ENCODE measurements around the gene SLC26A6. TPM values are rescaled to one million over a fixed set of nuclear protein-coding genes. Genes with fewer than 3 reads are reported as not detected.

SLC26A6 gene
- total RNA-seq, 1 experiment from 2014 or later, result 58.9 TPM

DNA sequence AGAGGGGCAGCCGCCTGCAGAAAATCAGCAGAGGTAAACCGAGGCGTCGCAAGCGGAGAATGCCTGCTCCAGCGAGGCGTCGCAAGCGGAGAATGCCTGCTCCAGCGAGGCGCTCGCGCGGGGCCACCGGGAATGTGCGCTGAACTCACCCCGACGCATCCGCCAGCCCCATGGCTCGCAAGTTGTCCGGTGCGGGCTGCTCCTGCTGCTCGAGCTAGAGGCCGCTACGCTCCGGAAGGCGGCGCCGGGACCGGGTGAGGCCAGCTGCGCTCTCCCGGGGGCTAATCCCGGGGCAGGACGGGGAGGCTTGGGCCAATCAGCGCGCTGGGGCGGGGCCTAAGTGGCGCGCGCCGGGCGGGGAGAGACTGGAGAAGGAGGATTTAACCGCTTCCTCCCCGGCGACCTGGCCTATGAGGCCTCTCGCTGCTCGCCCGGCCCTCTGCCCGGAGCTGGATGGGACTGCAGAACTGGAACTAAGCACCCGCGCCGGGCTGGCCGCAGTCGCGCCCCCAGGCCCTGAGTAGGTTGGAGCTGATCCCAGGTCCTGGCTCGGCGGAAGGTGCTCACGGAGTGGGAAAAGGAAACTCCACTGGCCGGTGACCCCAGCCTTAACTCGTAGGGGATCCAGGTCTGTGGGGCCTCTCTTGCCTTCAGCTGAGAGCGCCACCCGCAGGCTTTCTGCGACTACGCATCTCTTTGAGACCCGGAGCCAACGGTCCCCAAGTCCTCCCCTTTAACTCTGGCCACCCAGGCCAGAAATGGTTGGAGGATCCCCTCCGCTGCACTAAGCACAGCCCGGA is at the start of gene SLC26A6 (continued):
- TF ChIP-seq EMX1 (CRISPR knock-in tag; IDR thresholded peaks at IDR 0.05), result no peak
- TF ChIP-seq NR3C1 (CRISPR knock-in tag; conservative IDR thresholded peaks at IDR 0.05; ENCODE audit: low read depth), result no peak; the same call in 1 of the 2 replicates
- TF ChIP-seq SOX15 (CRISPR knock-in tag; IDR thresholded peaks at IDR 0.05), result no peak
- no peak for TF ChIP-seq HMGA2 (CRISPR knock-in tag; IDR thresholded peaks at IDR 0.05)
- no peak for TF ChIP-seq RORB (CRISPR knock-in tag; IDR thresholded peaks at IDR 0.05)
- TF ChIP-seq, protein P1, sequence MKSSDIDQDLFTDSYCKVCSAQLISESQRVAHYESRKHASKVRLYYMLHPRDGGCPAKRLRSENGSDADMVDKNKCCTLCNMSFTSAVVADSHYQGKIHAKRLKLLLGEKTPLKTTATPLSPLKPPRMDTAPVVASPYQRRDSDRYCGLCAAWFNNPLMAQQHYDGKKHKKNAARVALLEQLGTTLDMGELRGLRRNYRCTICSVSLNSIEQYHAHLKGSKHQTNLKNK (CRISPR knock-in tag; IDR thresholded peaks at IDR 0.05), result no peak
- TF ChIP-seq, protein P2, sequence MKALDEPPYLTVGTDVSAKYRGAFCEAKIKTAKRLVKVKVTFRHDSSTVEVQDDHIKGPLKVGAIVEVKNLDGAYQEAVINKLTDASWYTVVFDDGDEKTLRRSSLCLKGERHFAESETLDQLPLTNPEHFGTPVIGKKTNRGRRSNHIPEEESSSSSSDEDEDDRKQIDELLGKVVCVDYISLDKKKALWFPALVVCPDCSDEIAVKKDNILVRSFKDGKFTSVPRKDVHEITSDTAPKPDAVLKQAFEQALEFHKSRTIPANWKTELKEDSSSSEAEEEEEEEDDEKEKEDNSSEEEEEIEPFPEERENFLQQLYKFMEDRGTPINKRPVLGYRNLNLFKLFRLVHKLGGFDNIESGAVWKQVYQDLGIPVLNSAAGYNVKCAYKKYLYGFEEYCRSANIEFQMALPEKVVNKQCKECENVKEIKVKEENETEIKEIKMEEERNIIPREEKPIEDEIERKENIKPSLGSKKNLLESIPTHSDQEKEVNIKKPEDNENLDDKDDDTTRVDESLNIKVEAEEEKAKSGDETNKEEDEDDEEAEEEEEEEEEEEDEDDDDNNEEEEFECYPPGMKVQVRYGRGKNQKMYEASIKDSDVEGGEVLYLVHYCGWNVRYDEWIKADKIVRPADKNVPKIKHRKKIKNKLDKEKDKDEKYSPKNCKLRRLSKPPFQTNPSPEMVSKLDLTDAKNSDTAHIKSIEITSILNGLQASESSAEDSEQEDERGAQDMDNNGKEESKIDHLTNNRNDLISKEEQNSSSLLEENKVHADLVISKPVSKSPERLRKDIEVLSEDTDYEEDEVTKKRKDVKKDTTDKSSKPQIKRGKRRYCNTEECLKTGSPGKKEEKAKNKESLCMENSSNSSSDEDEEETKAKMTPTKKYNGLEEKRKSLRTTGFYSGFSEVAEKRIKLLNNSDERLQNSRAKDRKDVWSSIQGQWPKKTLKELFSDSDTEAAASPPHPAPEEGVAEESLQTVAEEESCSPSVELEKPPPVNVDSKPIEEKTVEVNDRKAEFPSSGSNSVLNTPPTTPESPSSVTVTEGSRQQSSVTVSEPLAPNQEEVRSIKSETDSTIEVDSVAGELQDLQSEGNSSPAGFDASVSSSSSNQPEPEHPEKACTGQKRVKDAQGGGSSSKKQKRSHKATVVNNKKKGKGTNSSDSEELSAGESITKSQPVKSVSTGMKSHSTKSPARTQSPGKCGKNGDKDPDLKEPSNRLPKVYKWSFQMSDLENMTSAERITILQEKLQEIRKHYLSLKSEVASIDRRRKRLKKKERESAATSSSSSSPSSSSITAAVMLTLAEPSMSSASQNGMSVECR (CRISPR knock-in tag; IDR thresholded peaks at IDR 0.05; ENCODE audit: borderline replicate concordance), result no peak
- TF ChIP-seq, protein P3, sequence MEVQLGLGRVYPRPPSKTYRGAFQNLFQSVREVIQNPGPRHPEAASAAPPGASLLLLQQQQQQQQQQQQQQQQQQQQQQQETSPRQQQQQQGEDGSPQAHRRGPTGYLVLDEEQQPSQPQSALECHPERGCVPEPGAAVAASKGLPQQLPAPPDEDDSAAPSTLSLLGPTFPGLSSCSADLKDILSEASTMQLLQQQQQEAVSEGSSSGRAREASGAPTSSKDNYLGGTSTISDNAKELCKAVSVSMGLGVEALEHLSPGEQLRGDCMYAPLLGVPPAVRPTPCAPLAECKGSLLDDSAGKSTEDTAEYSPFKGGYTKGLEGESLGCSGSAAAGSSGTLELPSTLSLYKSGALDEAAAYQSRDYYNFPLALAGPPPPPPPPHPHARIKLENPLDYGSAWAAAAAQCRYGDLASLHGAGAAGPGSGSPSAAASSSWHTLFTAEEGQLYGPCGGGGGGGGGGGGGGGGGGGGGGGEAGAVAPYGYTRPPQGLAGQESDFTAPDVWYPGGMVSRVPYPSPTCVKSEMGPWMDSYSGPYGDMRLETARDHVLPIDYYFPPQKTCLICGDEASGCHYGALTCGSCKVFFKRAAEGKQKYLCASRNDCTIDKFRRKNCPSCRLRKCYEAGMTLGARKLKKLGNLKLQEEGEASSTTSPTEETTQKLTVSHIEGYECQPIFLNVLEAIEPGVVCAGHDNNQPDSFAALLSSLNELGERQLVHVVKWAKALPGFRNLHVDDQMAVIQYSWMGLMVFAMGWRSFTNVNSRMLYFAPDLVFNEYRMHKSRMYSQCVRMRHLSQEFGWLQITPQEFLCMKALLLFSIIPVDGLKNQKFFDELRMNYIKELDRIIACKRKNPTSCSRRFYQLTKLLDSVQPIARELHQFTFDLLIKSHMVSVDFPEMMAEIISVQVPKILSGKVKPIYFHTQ (CRISPR knock-in tag; IDR thresholded peaks at IDR 0.05), result no peak
- TF ChIP-seq, protein P4, sequence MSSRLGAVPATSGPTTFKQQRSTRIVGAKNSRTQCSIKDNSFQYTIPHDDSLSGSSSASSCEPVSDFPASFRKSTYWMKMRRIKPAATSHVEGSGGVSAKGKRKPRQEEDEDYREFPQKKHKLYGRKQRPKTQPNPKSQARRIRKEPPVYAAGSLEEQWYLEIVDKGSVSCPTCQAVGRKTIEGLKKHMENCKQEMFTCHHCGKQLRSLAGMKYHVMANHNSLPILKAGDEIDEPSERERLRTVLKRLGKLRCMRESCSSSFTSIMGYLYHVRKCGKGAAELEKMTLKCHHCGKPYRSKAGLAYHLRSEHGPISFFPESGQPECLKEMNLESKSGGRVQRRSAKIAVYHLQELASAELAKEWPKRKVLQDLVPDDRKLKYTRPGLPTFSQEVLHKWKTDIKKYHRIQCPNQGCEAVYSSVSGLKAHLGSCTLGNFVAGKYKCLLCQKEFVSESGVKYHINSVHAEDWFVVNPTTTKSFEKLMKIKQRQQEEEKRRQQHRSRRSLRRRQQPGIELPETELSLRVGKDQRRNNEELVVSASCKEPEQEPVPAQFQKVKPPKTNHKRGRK (CRISPR knock-in tag; IDR thresholded peaks at IDR 0.05; ENCODE audit: borderline replicate concordance), result no peak
- TF ChIP-seq, protein P5, sequence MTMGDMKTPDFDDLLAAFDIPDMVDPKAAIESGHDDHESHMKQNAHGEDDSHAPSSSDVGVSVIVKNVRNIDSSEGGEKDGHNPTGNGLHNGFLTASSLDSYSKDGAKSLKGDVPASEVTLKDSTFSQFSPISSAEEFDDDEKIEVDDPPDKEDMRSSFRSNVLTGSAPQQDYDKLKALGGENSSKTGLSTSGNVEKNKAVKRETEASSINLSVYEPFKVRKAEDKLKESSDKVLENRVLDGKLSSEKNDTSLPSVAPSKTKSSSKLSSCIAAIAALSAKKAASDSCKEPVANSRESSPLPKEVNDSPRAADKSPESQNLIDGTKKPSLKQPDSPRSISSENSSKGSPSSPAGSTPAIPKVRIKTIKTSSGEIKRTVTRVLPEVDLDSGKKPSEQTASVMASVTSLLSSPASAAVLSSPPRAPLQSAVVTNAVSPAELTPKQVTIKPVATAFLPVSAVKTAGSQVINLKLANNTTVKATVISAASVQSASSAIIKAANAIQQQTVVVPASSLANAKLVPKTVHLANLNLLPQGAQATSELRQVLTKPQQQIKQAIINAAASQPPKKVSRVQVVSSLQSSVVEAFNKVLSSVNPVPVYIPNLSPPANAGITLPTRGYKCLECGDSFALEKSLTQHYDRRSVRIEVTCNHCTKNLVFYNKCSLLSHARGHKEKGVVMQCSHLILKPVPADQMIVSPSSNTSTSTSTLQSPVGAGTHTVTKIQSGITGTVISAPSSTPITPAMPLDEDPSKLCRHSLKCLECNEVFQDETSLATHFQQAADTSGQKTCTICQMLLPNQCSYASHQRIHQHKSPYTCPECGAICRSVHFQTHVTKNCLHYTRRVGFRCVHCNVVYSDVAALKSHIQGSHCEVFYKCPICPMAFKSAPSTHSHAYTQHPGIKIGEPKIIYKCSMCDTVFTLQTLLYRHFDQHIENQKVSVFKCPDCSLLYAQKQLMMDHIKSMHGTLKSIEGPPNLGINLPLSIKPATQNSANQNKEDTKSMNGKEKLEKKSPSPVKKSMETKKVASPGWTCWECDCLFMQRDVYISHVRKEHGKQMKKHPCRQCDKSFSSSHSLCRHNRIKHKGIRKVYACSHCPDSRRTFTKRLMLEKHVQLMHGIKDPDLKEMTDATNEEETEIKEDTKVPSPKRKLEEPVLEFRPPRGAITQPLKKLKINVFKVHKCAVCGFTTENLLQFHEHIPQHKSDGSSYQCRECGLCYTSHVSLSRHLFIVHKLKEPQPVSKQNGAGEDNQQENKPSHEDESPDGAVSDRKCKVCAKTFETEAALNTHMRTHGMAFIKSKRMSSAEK (CRISPR knock-in tag; IDR thresholded peaks at IDR 0.05; ENCODE audit: borderline replicate concordance), result no peak
- no peak for TF ChIP-seq NFATC4 (CRISPR knock-in tag; IDR thresholded peaks at IDR 0.05)
- no peak; the same call in 1 of the 2 replicates for TF ChIP-seq ZNF232 (CRISPR knock-in tag; IDR thresholded peaks at IDR 0.05)
- no peak for TF ChIP-seq TP53 (CRISPR knock-in tag; IDR thresholded peaks at IDR 0.05)
- TF ChIP-seq ZNF121 (CRISPR knock-in tag; IDR thresholded peaks at IDR 0.05), result no peak
- TF ChIP-seq, protein P6, sequence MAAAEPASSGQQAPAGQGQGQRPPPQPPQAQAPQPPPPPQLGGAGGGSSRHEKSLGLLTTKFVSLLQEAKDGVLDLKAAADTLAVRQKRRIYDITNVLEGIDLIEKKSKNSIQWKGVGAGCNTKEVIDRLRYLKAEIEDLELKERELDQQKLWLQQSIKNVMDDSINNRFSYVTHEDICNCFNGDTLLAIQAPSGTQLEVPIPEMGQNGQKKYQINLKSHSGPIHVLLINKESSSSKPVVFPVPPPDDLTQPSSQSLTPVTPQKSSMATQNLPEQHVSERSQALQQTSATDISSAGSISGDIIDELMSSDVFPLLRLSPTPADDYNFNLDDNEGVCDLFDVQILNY (CRISPR knock-in tag; IDR thresholded peaks at IDR 0.05), result peak; percentile 88
- TF ChIP-seq, protein P7, sequence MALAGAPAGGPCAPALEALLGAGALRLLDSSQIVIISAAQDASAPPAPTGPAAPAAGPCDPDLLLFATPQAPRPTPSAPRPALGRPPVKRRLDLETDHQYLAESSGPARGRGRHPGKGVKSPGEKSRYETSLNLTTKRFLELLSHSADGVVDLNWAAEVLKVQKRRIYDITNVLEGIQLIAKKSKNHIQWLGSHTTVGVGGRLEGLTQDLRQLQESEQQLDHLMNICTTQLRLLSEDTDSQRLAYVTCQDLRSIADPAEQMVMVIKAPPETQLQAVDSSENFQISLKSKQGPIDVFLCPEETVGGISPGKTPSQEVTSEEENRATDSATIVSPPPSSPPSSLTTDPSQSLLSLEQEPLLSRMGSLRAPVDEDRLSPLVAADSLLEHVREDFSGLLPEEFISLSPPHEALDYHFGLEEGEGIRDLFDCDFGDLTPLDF (CRISPR knock-in tag; IDR thresholded peaks at IDR 0.05), result no peak; the same call in 1 of the 2 replicates
- 0 out of 2 replicates have a peak, but pooled peaks have one; percentile 14 for TF ChIP-seq GTF2I (CRISPR knock-in tag; conservative IDR thresholded peaks at IDR 0.05)
- peak; percentile 67; the same call in 1 of the 2 replicates for TF ChIP-seq FOXP1 (CRISPR knock-in tag; IDR thresholded peaks at IDR 0.05; ENCODE audit: borderline replicate concordance)
- TF ChIP-seq, protein P8, sequence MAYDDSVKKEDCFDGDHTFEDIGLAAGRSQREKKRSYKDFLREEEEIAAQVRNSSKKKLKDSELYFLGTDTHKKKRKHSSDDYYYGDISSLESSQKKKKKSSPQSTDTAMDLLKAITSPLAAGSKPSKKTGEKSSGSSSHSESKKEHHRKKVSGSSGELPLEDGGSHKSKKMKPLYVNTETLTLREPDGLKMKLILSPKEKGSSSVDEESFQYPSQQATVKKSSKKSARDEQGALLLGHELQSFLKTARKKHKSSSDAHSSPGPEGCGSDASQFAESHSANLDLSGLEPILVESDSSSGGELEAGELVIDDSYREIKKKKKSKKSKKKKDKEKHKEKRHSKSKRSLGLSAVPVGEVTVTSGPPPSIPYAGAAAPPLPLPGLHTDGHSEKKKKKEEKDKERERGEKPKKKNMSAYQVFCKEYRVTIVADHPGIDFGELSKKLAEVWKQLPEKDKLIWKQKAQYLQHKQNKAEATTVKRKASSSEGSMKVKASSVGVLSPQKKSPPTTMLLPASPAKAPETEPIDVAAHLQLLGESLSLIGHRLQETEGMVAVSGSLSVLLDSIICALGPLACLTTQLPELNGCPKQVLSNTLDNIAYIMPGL (CRISPR knock-in tag; IDR thresholded peaks at IDR 0.05), result peak; percentile 95

All from WTC11 (cell line).